Measurements from ENCODE around the gene RAB32. TPM values are rescaled to one million over a fixed set of nuclear protein-coding genes. Genes with fewer than 3 reads are reported as not detected.
A peak's percentile ranks its signal among the peaks of the same experiment; 100 is the strongest.

The RAB32 gene
- total RNA-seq, 1 experiment from 2014 or later = 73.6 TPM

DNA sequence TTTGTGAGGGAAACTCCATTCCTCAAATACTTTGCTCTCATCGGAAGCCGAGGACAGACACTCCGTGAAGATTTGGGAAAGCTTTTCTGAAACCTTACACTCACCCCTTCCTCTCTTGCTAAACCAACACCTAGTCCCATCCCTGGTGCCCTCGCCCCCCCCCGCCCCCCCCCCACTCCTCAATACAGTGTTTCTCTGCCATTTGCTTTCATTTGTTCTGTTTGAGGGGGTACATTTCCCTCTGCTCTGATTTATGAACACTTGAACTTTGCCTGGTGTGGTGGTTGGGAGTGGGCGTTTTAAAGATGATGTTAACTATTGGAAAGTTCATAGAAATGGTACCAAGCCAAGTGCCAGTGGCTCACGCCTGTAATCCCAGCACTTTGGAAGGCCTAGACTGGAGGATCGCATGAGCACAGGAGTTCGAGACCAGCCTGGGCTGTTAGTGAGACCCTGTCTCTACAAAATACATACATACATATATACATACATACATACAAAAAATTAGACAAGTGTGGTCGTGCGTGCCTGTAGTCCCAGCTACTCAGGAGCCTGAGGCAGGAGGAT, 1.1 kb downstream of the RAB32 start:
- no TSS peak for BruUV-seq (replicated peaks)
- intact Hi-C loops (cut with micrococcal nuclease) = loop anchor here (5.0 to 10.0 kb wide), 3 partner anchors 502 to 810 kb away; partner anchors contain the start of genes EPM2A and FBXO30

DNA sequence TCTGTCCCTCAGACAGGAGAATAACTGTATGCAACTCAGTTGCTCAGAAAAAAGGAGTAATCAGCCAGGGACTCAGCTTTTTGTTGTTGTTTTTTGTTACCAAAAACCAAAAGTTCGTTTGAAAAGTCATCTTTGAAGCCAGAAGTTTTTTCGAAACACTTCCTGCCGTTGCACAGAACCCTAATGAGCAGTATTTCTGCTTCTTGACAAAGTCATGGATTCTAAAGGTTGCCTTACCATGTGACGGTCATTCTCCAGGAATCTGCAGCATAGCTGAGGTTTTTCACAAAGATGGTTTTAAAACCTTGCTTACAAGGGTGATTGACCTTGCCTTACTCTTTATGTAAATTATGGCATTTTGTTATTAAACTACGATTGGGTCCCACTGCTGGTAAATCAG, 1.9 kb downstream of the RAB32 start:
- DNase-seq (ENCODE audit: unreplicated experiment) = peak; percentile 34
- peaks cover 26% of the 10 kb centered on the region for H3K4me1 Mint-ChIP-seq (ENCODE audit: insufficient read depth, unreplicated experiment)
- H3K27ac Mint-ChIP-seq (ENCODE audit: low read depth, unreplicated experiment) = peak overlapping the region; percentile 77
- POLR2A ChIA-PET = interaction anchor here (0.6 to 3.5 kb wide), 14 partner anchors 9 to 732 kb away, joined by 3 to 22 read pairs (median 5); partner anchors contain the start of gene SHPRH
- H3K27me3 Mint-ChIP-seq (ENCODE audit: insufficient read depth, unreplicated experiment) = no peaks in the 10 kb centered on the region
- peak overlapping the region; percentile 94 for H3K4me3 Mint-ChIP-seq (ENCODE audit: unreplicated experiment)
- CTCF ChIA-PET = interaction anchor here (0.6 to 1.4 kb wide), 3 partner anchors 154 to 505 kb away, joined by 3 to 6 read pairs (median 4); no protein-coding TSS in a partner anchor
- no peaks in the 10 kb centered on the region for H3K9me3 Mint-ChIP-seq (ENCODE audit: unreplicated experiment)
- intact Hi-C loops (cut with micrococcal nuclease) = loop anchor here (10.0 kb wide), 2 partner anchors 731 to 811 kb away; partner anchors contain the start of genes EPM2A and FBXO30
- TF ChIP-seq, protein P1, sequence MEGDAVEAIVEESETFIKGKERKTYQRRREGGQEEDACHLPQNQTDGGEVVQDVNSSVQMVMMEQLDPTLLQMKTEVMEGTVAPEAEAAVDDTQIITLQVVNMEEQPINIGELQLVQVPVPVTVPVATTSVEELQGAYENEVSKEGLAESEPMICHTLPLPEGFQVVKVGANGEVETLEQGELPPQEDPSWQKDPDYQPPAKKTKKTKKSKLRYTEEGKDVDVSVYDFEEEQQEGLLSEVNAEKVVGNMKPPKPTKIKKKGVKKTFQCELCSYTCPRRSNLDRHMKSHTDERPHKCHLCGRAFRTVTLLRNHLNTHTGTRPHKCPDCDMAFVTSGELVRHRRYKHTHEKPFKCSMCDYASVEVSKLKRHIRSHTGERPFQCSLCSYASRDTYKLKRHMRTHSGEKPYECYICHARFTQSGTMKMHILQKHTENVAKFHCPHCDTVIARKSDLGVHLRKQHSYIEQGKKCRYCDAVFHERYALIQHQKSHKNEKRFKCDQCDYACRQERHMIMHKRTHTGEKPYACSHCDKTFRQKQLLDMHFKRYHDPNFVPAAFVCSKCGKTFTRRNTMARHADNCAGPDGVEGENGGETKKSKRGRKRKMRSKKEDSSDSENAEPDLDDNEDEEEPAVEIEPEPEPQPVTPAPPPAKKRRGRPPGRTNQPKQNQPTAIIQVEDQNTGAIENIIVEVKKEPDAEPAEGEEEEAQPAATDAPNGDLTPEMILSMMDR (IDR thresholded peaks at IDR 0.05; ENCODE audit: unreplicated experiment) = no peak
- H3K36me3 Mint-ChIP-seq (ENCODE audit: insufficient read depth, unreplicated experiment) = peaks cover 20% of the 10 kb centered on the region
- BruUV-seq (replicated peaks) = no TSS peak

More for the DNA sequence above, 1.1 kb downstream of the RAB32 start:
- CTCF ChIA-PET = interaction anchor here (0.6 to 1.4 kb wide), 3 partner anchors 155 to 504 kb away, joined by 3 to 6 read pairs (median 4); no protein-coding TSS in a partner anchor
- Mint-ChIP-seq H3K4me3 (ENCODE audit: unreplicated experiment) (peak overlapping the region; percentile 94), H3K27ac (ENCODE audit: low read depth, unreplicated experiment) (peak overlapping the region; percentile 97), H3K36me3 (ENCODE audit: insufficient read depth, unreplicated experiment) (peaks cover 11% of the 10 kb centered on the region), H3K27me3 (ENCODE audit: insufficient read depth, unreplicated experiment) (no peaks in the 10 kb centered on the region), H3K4me1 (ENCODE audit: insufficient read depth, unreplicated experiment) (peaks cover 24% of the 10 kb centered on the region), H3K9me3 (ENCODE audit: unreplicated experiment) (no peaks in the 10 kb centered on the region)
- POLR2A ChIA-PET = interaction anchor here (0.6 to 3.5 kb wide), 12 partner anchors 10 to 731 kb away, joined by 3 to 22 read pairs (median 4); partner anchors contain the start of gene SHPRH
- TF ChIP-seq, protein P1 (IDR thresholded peaks at IDR 0.05; ENCODE audit: unreplicated experiment) = no peak
- DNase-seq (ENCODE audit: unreplicated experiment) = peak; percentile 6

DNA sequence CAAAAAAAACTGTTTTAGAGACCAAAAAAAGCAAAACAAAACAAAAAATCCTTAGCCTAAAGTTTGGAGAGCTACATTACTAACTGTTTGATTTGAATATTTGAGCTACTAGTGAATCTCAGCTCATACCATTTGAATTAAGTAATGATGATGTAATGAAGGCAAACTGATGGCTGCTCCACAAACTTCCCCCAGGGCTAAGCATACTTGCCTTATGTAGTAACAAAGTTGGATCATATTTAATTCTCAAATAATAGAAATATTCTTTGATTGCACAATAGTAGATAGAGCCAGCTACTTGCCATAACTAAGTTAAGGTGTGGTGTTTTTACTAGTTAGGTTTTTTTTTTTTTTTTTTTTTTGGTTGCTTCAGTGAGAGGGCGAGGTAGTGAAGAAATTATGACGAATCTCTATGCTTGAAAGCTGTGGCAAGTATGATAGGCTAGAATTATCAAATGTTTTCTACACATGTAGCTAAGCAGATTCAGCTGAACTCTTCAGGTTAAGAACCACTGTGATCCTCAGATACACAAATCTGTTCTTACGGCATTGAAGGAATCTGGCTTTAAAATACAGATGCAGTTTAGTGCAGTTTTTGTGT, 2.9 kb downstream of the RAB32 start:
- Mint-ChIP-seq H3K36me3 (ENCODE audit: insufficient read depth, unreplicated experiment) (peaks cover 27% of the 10 kb centered on the region), H3K9me3 (ENCODE audit: unreplicated experiment) (no peaks in the 10 kb centered on the region), H3K27ac (ENCODE audit: low read depth, unreplicated experiment) (peak overlapping the region; percentile 77), H3K4me1 (ENCODE audit: insufficient read depth, unreplicated experiment) (peaks cover 34% of the 10 kb centered on the region), H3K27me3 (ENCODE audit: insufficient read depth, unreplicated experiment) (no peaks in the 10 kb centered on the region), H3K4me3 (ENCODE audit: unreplicated experiment) (peak overlapping the region; percentile 94)
- peak; percentile 90 for DNase-seq (ENCODE audit: unreplicated experiment)
- intact Hi-C loops (cut with micrococcal nuclease) = loop anchor here (10.0 kb wide), 2 partner anchors 732 to 812 kb away; partner anchors contain the start of genes EPM2A and FBXO30
- CTCF ChIA-PET = interaction anchor here (0.5 to 1.0 kb wide), 5 partner anchors 113 to 584 kb away, joined by 3 read pairs; no protein-coding TSS in a partner anchor
- POLR2A ChIA-PET = interaction anchor here (0.6 to 3.5 kb wide), 14 partner anchors 8 to 811 kb away, joined by 3 to 18 read pairs (median 4); partner anchors contain the start of genes EPM2A and SHPRH
- TF ChIP-seq, protein P1 (IDR thresholded peaks at IDR 0.05; ENCODE audit: unreplicated experiment) = no peak
- BruUV-seq (replicated peaks) = no TSS peak

DNA sequence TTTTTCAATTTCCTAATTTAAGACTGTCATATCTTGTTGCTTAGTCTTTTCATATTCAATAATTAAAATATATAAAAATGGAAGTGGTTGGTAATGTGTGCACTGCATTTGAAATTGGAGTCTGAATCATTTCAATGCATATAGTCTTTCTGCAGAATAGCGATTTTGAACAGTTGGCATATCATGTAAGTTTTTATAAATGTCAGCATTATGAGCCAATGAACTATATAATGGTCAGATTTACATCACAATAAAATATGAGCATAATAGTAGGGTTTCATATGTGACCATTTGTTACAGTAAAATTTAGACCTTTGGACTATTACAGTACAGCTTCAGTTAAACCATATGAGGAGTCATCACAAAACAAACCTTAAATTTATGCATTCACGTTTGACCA, 4.3 kb downstream of the RAB32 start:
- DNase-seq (ENCODE audit: unreplicated experiment) = no peak
- POLR2A ChIA-PET = interaction anchor here (0.6 kb wide), 1 partner anchor 1575 kb away, joined by 5 read pairs; no protein-coding TSS in a partner anchor
- Mint-ChIP-seq H3K36me3 (ENCODE audit: insufficient read depth, unreplicated experiment) (peaks cover 27% of the 10 kb centered on the region), H3K9me3 (ENCODE audit: unreplicated experiment) (no peaks in the 10 kb centered on the region), H3K27ac (ENCODE audit: low read depth, unreplicated experiment) (peak overlapping the region; percentile 77), H3K4me1 (ENCODE audit: insufficient read depth, unreplicated experiment) (peaks cover 34% of the 10 kb centered on the region), H3K27me3 (ENCODE audit: insufficient read depth, unreplicated experiment) (no peaks in the 10 kb centered on the region), H3K4me3 (ENCODE audit: unreplicated experiment) (peak overlapping the region; percentile 94)
- intact Hi-C loops (cut with micrococcal nuclease) = loop anchor here (10.0 kb wide), 2 partner anchors 733 to 813 kb away; partner anchors contain the start of genes EPM2A and FBXO30
- TF ChIP-seq, protein P1 (IDR thresholded peaks at IDR 0.05; ENCODE audit: unreplicated experiment) = no peak
- no TSS peak for BruUV-seq (replicated peaks)
- CTCF ChIA-PET = no interaction called here

Data from MCF 10A (cell line).